CD4-positive, alpha-beta T cell treated with Interleukin-21 for 1 hour (primary cell): ENCODE measurements around the gene MAML3.

Experiments
- DNase-seq: peaks from one replicate; pipeline ENCODE4 v3.0.0-alpha.2; 2020

Gene MAML3

GRCh38 chr4:140066031-140066930 is 87.7 kb downstream of the MAML3 start:
- no peak for DNase-seq

- DNase-seq, result no peak
Measured at GRCh38 chr4:140065393-140065792, 88.6 kb downstream of the MAML3 start.

GRCh38 chr4:140061659-140062289 is 92.2 kb downstream of the MAML3 start:
- DNase-seq, result no peak

- DNase-seq, result no peak
Measured at GRCh38 chr4:140061194-140061593, 92.8 kb downstream of the MAML3 start.

- DNase-seq, result no peak
Measured at GRCh38 chr4:140059159-140059558, 94.8 kb downstream of the MAML3 start.

GRCh38 chr4:140057701-140058100 is 96.3 kb downstream of the MAML3 start:
- DNase-seq, result no peak

- no peak for DNase-seq
Measured at GRCh38 chr4:140056015-140056414, 98.0 kb downstream of the MAML3 start.

- DNase-seq, result no peak
Measured at GRCh38 chr4:140054861-140055260, 99.1 kb downstream of the MAML3 start.

GRCh38 chr4:140053185-140053584 is 100.8 kb downstream of the MAML3 start:
- no peak for DNase-seq

- DNase-seq, result peak; percentile 20
Measured at GRCh38 chr4:140052050-140052449, 101.9 kb downstream of the MAML3 start.

- no peak for DNase-seq
Measured at GRCh38 chr4:140049849-140050637, 103.9 kb downstream of the MAML3 start.

GRCh38 chr4:140049024-140049848 is 104.7 kb downstream of the MAML3 start:
- DNase-seq, result peak; percentile 45

- DNase-seq, result no peak
Measured at GRCh38 chr4:140048419-140048995, 105.5 kb downstream of the MAML3 start.

- no peak for DNase-seq
Measured at GRCh38 chr4:140047786-140048185, 106.2 kb downstream of the MAML3 start.

GRCh38 chr4:140047017-140047640 is 106.9 kb downstream of the MAML3 start:
- DNase-seq, result no peak

- no peak for DNase-seq
Measured at GRCh38 chr4:140046543-140046942, 107.4 kb downstream of the MAML3 start.

GRCh38 chr4:140046016-140046415 is 108.0 kb downstream of the MAML3 start:
- DNase-seq, result no peak

- DNase-seq, result no peak
Measured at GRCh38 chr4:140044337-140044902, 109.6 kb downstream of the MAML3 start.

GRCh38 chr4:140042634-140043033 is 111.3 kb downstream of the MAML3 start:
- DNase-seq, result no peak

GRCh38 chr4:140038031-140038533 is 115.9 kb downstream of the MAML3 start:
- no peak for DNase-seq
